Measurements from ENCODE around the gene EPB41L1.
"Not testable (repeated sequence)": the region's sequence is repeated elsewhere in the genome, so short reads cannot be mapped to it uniquely, and the experiment has no call there.

EPB41L1 gene

GRCh38 chr20:36126836-36127527, 27.6 kb upstream of the EPB41L1 start:
- DNase-seq, result no peak

- DNase-seq, result no peak
Measured at GRCh38 chr20:36128463-36129159, 25.9 kb upstream of the EPB41L1 start.

GRCh38 chr20:36129160-36129543, 25.4 kb upstream of the EPB41L1 start:
- no peak for DNase-seq

- DNase-seq, result no peak
Measured at GRCh38 chr20:36130390-36130789, 24.1 kb upstream of the EPB41L1 start.

GRCh38 chr20:36132802-36133211, 21.7 kb upstream of the EPB41L1 start:
- no peak for DNase-seq

- no peak for DNase-seq
Measured at GRCh38 chr20:36133821-36134220, 20.7 kb upstream of the EPB41L1 start.

GRCh38 chr20:36135159-36135558, 19.4 kb upstream of the EPB41L1 start:
- no peak for DNase-seq

- no peak for DNase-seq
Measured at GRCh38 chr20:36135821-36136220, 18.7 kb upstream of the EPB41L1 start.

GRCh38 chr20:36137313-36137712, 17.2 kb upstream of the EPB41L1 start:
- not testable (repeated sequence) for DNase-seq

GRCh38 chr20:36141310-36141709, 13.2 kb upstream of the EPB41L1 start:
- DNase-seq, result no peak

- DNase-seq, result no peak
Measured at GRCh38 chr20:36144336-36144735, 10.2 kb upstream of the EPB41L1 start.

GRCh38 chr20:36145877-36146707, 8.4 kb upstream of the EPB41L1 start:
- DNase-seq, result no peak

- no peak for DNase-seq
Measured at GRCh38 chr20:36147690-36148089, 6.8 kb upstream of the EPB41L1 start.

- DNase-seq, result no peak
Measured at GRCh38 chr20:36148439-36148838, 6.1 kb upstream of the EPB41L1 start.

- no peak for DNase-seq
Measured at GRCh38 chr20:36149012-36149411, 5.5 kb upstream of the EPB41L1 start.

GRCh38 chr20:36149469-36149868, 5.1 kb upstream of the EPB41L1 start:
- DNase-seq, result no peak

GRCh38 chr20:36150489-36150846, 4.1 kb upstream of the EPB41L1 start:
- no peak for DNase-seq

- no peak for DNase-seq
Measured at GRCh38 chr20:36150847-36151539, 3.5 kb upstream of the EPB41L1 start.

- DNase-seq, result no peak
Measured at GRCh38 chr20:36152261-36152660, 2.3 kb upstream of the EPB41L1 start.

GRCh38 chr20:36153204-36153603, 1.3 kb upstream of the EPB41L1 start:
- DNase-seq, result no peak

GRCh38 chr20:36153736-36154699, 522 bp upstream of the EPB41L1 start:
- no peak for DNase-seq

GRCh38 chr20:36155629-36155971, 1.1 kb downstream of the EPB41L1 start:
- no peak for DNase-seq
